Caco-2 (cell line): ENCODE data around the gene NOSIP. TPM values are rescaled to one million over a fixed set of nuclear protein-coding genes. Genes with fewer than 3 reads are reported as not detected.

Experiments used
- BruUV-seq: library from RNA; stranded (reverse); fragments of 400-500 nt; replicated peaks from 2 replicates; lab custom pipeline; 2021; lab: Mats Ljungman, UMichigan
- CTCF ChIA-PET: fragments of 300-600 bp; sonication (Branson Sonifier 250); formaldehyde crosslinking; loops from one replicate; lab custom pipeline; 2022; ENCODE audit warnings: antibody characterized with exemption; lab: Charles Lee
- POLR2A ChIA-PET: fragments of 300-600 bp; sonication (Branson Sonifier 250); formaldehyde crosslinking; loops from one replicate; lab custom pipeline; 2022; ENCODE audit warnings: antibody characterized with exemption; lab: Charles Lee
- DNase-seq, 2 experiments: peaks; one replicate each; pipeline versions ENCODE4 v3.0.0 to v3.0.0-alpha.2; 2020 to 2022
- H3K27me3 ChIP-seq: replicated peaks from 2 replicates; pipeline ENCODE4 v1.6.0; 2011; ENCODE audit warnings: low read length; ENCODE audit not compliant: control insufficient read depth, insufficient read depth
- H3K36me3 ChIP-seq: 2 replicates; pipeline ENCODE4 v1.5.1; 2011; ENCODE audit warnings: low read length; ENCODE audit not compliant: control insufficient read depth, insufficient read depth
- H3K4me1 ChIP-seq: fragments of 250-450 bp; sonication (Bioruptor Pico); 2 replicates; pipeline ENCODE4 v1.5.1; 2020; ENCODE audit warnings: mild to moderate bottlenecking
- H3K4me3 ChIP-seq: 2 replicates; pipeline ENCODE4 v1.5.1; 2011; ENCODE audit warnings: low read depth, mild to moderate bottlenecking, control low read depth, low read length
- H3K9me3 ChIP-seq: fragments of 250-450 bp; sonication (Bioruptor Pico); 2 replicates; pipeline ENCODE4 v1.5.1; 2020; ENCODE audit warnings: mild to moderate bottlenecking, moderate library complexity
- H3K27ac Mint-ChIP-seq: one replicate; pipeline ENCODE4 v1.8.0; 2022; ENCODE audit warnings: mixed read lengths; ENCODE audit not compliant: unreplicated experiment
- H3K27me3 Mint-ChIP-seq: one replicate; pipeline ENCODE4 v1.8.0; 2022; ENCODE audit warnings: mixed read lengths; ENCODE audit not compliant: insufficient read depth, unreplicated experiment
- H3K36me3 Mint-ChIP-seq: one replicate; pipeline ENCODE4 v1.8.0; 2022; ENCODE audit warnings: mild to moderate bottlenecking, mixed read lengths; ENCODE audit not compliant: insufficient read depth, unreplicated experiment
- H3K4me1 Mint-ChIP-seq: one replicate; pipeline ENCODE4 v1.8.0; 2022; ENCODE audit warnings: low read depth, mixed read lengths; ENCODE audit not compliant: unreplicated experiment
- H3K4me3 Mint-ChIP-seq: one replicate; pipeline ENCODE4 v1.8.0; 2022; ENCODE audit warnings: mild to moderate bottlenecking, moderate library complexity, mixed read lengths; ENCODE audit not compliant: unreplicated experiment
- H3K9me3 Mint-ChIP-seq: one replicate; pipeline ENCODE4 v1.8.0; 2022; ENCODE audit warnings: mixed read lengths; ENCODE audit not compliant: unreplicated experiment
- intact Hi-C: fragments of 100-400 bp; cut with micrococcal nuclease; formaldehyde crosslinking; loops from one replicate; pipeline ENCODE4 v1.10.0; 2022; ENCODE audit not compliant: unreplicated experiment
- total RNA-seq: library from RNA; stranded (reverse); gene quantifications from 2 replicates; pipeline ENCODE4 v1.2.3, GENCODE V29; 2022
- TF ChIP-seq, protein P1 (sequence below), 2 experiments: fragments of 200-600 bp in 1 of 2; IDR thresholded peaks; 1 replicate in 1 of 2; 2 replicates in 1 of 2; pipeline versions ENCODE4 v1.5.1 to v1.8.0; 2011 to 2022; ENCODE audit warnings: antibody characterized with exemption in 1 of 2, control low read depth in 1 of 2, inconsistent platforms in 1 of 2, low read depth in 1 of 2, low read length in 1 of 2, mild to moderate bottlenecking in 1 of 2, moderate library complexity in 1 of 2; ENCODE audit not compliant: insufficient read depth in 1 of 2, severe bottlenecking in 1 of 2, unreplicated experiment in 1 of 2

Gene NOSIP
- total RNA-seq, 1 experiment from 2014 or later = 74.7 TPM

DNA sequence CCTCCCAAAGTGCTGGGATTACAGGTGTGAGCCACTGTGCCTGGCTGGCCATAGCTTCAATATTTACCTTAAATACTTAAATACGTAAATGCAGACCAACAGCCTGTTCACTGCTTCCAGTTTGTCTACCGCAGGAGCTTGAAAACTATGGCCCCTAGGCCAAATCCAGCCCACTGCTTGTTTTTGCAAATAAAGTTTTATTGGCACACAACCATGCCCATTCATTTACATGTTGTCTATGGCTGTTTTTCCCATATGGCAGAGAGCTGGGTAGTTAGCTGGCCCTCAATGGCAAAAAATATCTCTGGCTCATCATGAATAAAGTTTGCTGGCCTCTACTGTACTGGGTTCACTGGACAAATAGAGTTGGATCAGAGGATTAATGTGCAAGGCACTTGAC lies 22.4 kb upstream of the NOSIP start:
- ChIA-PET CTCF (no interaction called here), POLR2A (no interaction called here)
- Mint-ChIP-seq H3K4me3 (no peak overlapping the region), H3K27ac (no peak overlapping the region), H3K9me3 (no peaks in the 10 kb centered on the region), H3K4me1 (no peaks in the 10 kb centered on the region), H3K36me3 (peaks cover 81% of the 10 kb centered on the region), H3K27me3 (no peaks in the 10 kb centered on the region)
- TF ChIP-seq, protein P1, sequence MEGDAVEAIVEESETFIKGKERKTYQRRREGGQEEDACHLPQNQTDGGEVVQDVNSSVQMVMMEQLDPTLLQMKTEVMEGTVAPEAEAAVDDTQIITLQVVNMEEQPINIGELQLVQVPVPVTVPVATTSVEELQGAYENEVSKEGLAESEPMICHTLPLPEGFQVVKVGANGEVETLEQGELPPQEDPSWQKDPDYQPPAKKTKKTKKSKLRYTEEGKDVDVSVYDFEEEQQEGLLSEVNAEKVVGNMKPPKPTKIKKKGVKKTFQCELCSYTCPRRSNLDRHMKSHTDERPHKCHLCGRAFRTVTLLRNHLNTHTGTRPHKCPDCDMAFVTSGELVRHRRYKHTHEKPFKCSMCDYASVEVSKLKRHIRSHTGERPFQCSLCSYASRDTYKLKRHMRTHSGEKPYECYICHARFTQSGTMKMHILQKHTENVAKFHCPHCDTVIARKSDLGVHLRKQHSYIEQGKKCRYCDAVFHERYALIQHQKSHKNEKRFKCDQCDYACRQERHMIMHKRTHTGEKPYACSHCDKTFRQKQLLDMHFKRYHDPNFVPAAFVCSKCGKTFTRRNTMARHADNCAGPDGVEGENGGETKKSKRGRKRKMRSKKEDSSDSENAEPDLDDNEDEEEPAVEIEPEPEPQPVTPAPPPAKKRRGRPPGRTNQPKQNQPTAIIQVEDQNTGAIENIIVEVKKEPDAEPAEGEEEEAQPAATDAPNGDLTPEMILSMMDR (IDR thresholded peaks at IDR 0.05; ENCODE audit: insufficient read depth in 1 of 2, low read depth in 1 of 2, low read length in 1 of 2, severe bottlenecking in 1 of 2, unreplicated experiment in 1 of 2) = no peak
- no peaks in the 10 kb centered on the region for H3K9me3 ChIP-seq
- no peak overlapping the region for H3K4me3 ChIP-seq
- DNase-seq = no peak
- intact Hi-C loops = no loop called here
- BruUV-seq = no TSS peak
- no peaks in the 10 kb centered on the region for H3K27me3 ChIP-seq
- peaks cover 8% of the 10 kb centered on the region for H3K36me3 ChIP-seq
- H3K4me1 ChIP-seq = no peaks in the 10 kb centered on the region

- H3K36me3 Mint-ChIP-seq = peaks cover 80% of the 10 kb centered on the region
Measured at GRCh38 chr19:49601482-49602038, 21.2 kb upstream of the NOSIP start.

GRCh38 chr19:49599378-49600295 lies 19.3 kb upstream of the NOSIP start:
- no peaks in the 10 kb centered on the region for H3K27me3 ChIP-seq
- Mint-ChIP-seq H3K27me3 (no peaks in the 10 kb centered on the region), H3K4me3 (no peak overlapping the region), H3K9me3 (no peaks in the 10 kb centered on the region), H3K27ac (no peak overlapping the region), H3K36me3 (peaks cover 81% of the 10 kb centered on the region), H3K4me1 (peaks cover 1% of the 10 kb centered on the region)
- intact Hi-C loops = no loop called here
- H3K4me3 ChIP-seq = no peak overlapping the region
- no peaks in the 10 kb centered on the region for H3K4me1 ChIP-seq
- TF ChIP-seq, protein P1 (IDR thresholded peaks at IDR 0.05; ENCODE audit: insufficient read depth in 1 of 2, low read depth in 1 of 2, low read length in 1 of 2, severe bottlenecking in 1 of 2, unreplicated experiment in 1 of 2) = no peak
- H3K36me3 ChIP-seq = peaks cover 9% of the 10 kb centered on the region
- POLR2A ChIA-PET = no interaction called here
- DNase-seq = no peak
- CTCF ChIA-PET = no interaction called here
- H3K9me3 ChIP-seq = no peaks in the 10 kb centered on the region
- BruUV-seq = no TSS peak

More at GRCh38 chr19:49601482-49602038, 21.2 kb upstream of the NOSIP start:
- intact Hi-C loops = no loop called here
- H3K9me3 Mint-ChIP-seq = no peaks in the 10 kb centered on the region
- H3K4me3 Mint-ChIP-seq = no peak overlapping the region
- TF ChIP-seq, protein P1 (IDR thresholded peaks at IDR 0.05; ENCODE audit: insufficient read depth in 1 of 2, low read depth in 1 of 2, low read length in 1 of 2, severe bottlenecking in 1 of 2, unreplicated experiment in 1 of 2) = no peak
- no peaks in the 10 kb centered on the region for H3K4me1 ChIP-seq
- H3K36me3 ChIP-seq = peaks cover 8% of the 10 kb centered on the region
- no peak overlapping the region for H3K27ac Mint-ChIP-seq
- no peak overlapping the region for H3K4me3 ChIP-seq
- no peaks in the 10 kb centered on the region for H3K4me1 Mint-ChIP-seq
- ChIA-PET POLR2A (no interaction called here), CTCF (interaction anchor here (0.7 kb wide), 1 partner anchor 39 kb away, joined by 3 read pairs; no protein-coding TSS in a partner anchor)
- DNase-seq = no peak
- BruUV-seq = no TSS peak
- no peaks in the 10 kb centered on the region for H3K27me3 ChIP-seq
- H3K27me3 Mint-ChIP-seq = no peaks in the 10 kb centered on the region
- H3K9me3 ChIP-seq = no peaks in the 10 kb centered on the region
